ENCODE measurements around the gene CD70. TPM values are rescaled to one million over a fixed set of nuclear protein-coding genes. Genes with fewer than 3 reads are reported as not detected.

The CD70 gene
- total RNA-seq, 1 experiment from 2014 or later, result 1.2 TPM

- Mint-ChIP-seq H3K36me3 (ENCODE audit: insufficient read depth in 1 of 3, low read depth in 3 of 3) (no peaks in the 10 kb centered on the region; a peak in 3 of 7 replicates), H3K27ac (no peak overlapping the region), H3K27me3 (ENCODE audit: low read depth) (peaks cover 11% of the 10 kb centered on the region), H3K4me1 (peaks cover 9 to 11% of the 10 kb centered on the region in 2 experiments), H3K9me3 (peaks cover 12 to 15% of the 10 kb centered on the region in 2 experiments), H3K4me3 (peak overlapping the region; percentile 17 to 26; a peak in 2 of 5 replicates)
- no peaks in the 10 kb centered on the region for H4K20me1 ChIP-seq (ENCODE audit: control insufficient read depth, insufficient read depth, insufficient read length)
- H2BK20ac ChIP-seq (ENCODE audit: low read depth, low read length, poor library complexity, severe bottlenecking), result no peak overlapping the region
- no peaks in the 10 kb centered on the region for H3K4me1 ChIP-seq (ENCODE audit: insufficient read depth, low read length)
- H3K27me3 ChIP-seq (ENCODE audit: insufficient read depth, low read length), result no peaks in the 10 kb centered on the region
- no peak overlapping the region for H4K5ac ChIP-seq (ENCODE audit: insufficient read length, low read depth, low read length)
- no peak overlapping the region for H3K9ac ChIP-seq (ENCODE audit: extremely low read depth, insufficient read length, low read length)
- no peak overlapping the region for H2BK12ac ChIP-seq (ENCODE audit: insufficient read length, low read depth, low read length)
- H3K18ac ChIP-seq (ENCODE audit: insufficient read length, low read depth, low read length), result no peak overlapping the region
- TF ChIP-seq, protein P1, sequence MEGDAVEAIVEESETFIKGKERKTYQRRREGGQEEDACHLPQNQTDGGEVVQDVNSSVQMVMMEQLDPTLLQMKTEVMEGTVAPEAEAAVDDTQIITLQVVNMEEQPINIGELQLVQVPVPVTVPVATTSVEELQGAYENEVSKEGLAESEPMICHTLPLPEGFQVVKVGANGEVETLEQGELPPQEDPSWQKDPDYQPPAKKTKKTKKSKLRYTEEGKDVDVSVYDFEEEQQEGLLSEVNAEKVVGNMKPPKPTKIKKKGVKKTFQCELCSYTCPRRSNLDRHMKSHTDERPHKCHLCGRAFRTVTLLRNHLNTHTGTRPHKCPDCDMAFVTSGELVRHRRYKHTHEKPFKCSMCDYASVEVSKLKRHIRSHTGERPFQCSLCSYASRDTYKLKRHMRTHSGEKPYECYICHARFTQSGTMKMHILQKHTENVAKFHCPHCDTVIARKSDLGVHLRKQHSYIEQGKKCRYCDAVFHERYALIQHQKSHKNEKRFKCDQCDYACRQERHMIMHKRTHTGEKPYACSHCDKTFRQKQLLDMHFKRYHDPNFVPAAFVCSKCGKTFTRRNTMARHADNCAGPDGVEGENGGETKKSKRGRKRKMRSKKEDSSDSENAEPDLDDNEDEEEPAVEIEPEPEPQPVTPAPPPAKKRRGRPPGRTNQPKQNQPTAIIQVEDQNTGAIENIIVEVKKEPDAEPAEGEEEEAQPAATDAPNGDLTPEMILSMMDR (conservative IDR thresholded peaks at IDR 0.05), result peak; percentile 81
- H3K9me3 ChIP-seq (ENCODE audit: control insufficient read depth, low read depth, low read length), result no peaks in the 10 kb centered on the region
- no peak overlapping the region for H3K14ac ChIP-seq (ENCODE audit: insufficient read depth, low read length)
- no peak overlapping the region for H2AK5ac ChIP-seq (ENCODE audit: insufficient read length, low read length)
- no peak overlapping the region for H2AFZ ChIP-seq (ENCODE audit: low read length)
- H3K4ac ChIP-seq (ENCODE audit: low read depth, low read length), result no peak overlapping the region
- H2BK15ac ChIP-seq (ENCODE audit: low read depth, low read length), result no peak overlapping the region
- no peak overlapping the region for H3K27ac ChIP-seq (ENCODE audit: insufficient read length, low read depth, low read length)
- WGBS (ENCODE audit: extremely low coverage, insufficient read length, low lambda C conversion rate), result no CpG with 5 or more reads among the region's 28 CpGs
- H4K8ac ChIP-seq (replicated peaks; ENCODE audit: insufficient read length, low read depth, low read length), result no peak overlapping the region
- no peak overlapping the region for H3T11ph ChIP-seq (ENCODE audit: low read length)
- DNase-seq, result peak; percentile 86
- H2BK120ac ChIP-seq (ENCODE audit: low read depth, low read length, poor library complexity, severe bottlenecking), result no peak overlapping the region
- no peaks in the 10 kb centered on the region for H3K79me1 ChIP-seq (ENCODE audit: insufficient read depth, low read depth, low read length, poor library complexity, severe bottlenecking)
- no peak overlapping the region for H3K4me2 ChIP-seq (ENCODE audit: insufficient read depth, insufficient read length, low read length)
- no peak overlapping the region for H4K91ac ChIP-seq (ENCODE audit: insufficient read length, low read depth, low read length)
- no peak overlapping the region for H3K56ac ChIP-seq (ENCODE audit: insufficient read length, low read depth, low read length)
- H3K23ac ChIP-seq (ENCODE audit: insufficient read length, low read depth, low read length), result no peak overlapping the region
- no peaks in the 10 kb centered on the region for H3K23me2 ChIP-seq (ENCODE audit: insufficient read length, low read depth, low read length, poor library complexity, severe bottlenecking)
- H2BK5ac ChIP-seq (ENCODE audit: insufficient read length, low read length), result no peak overlapping the region
- no peaks in the 10 kb centered on the region for H3K79me2 ChIP-seq (ENCODE audit: insufficient read depth, low read length)
Measured at GRCh38 chr19:6551607-6552450, 39.1 kb downstream of the CD70 start.
